ENCODE data around the gene PAMR1. TPM values are rescaled to one million over a fixed set of nuclear protein-coding genes. Genes with fewer than 3 reads are reported as not detected.

PAMR1 gene
- total RNA-seq, 1 experiment from 2014 or later, result not detected

DNA sequence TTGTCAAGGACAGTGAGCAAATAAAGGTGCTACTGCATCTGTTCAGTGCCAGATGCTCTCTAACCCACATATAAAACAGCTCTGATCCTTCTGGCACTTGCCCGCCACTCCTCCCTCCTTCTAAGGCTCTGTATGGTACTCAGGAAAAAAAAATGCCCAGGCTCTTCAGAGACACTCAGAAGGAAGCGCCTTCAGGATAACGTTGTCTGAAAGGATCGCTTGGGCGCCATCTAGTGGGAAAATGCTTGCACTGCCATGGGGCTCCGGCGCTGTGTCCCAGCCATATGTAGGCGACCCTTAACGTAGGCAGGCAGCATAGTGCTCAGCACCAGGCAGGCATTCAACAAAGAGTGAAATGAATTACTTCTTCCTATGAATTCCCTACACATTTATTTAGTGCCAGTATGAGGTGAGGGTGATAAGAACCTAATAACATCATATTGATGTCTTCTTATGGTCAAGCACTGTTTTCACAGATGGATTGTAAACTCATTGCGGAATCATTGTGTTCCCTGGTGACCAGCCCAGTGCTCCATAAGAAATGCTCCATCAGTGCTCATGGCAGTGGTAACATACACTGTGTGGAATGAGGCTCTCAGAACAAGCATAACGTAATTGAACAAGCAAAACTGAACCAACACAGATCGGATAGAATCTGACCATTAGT lies 39.6 kb downstream of the PAMR1 start:
- Histone ChIP-seq H3K9me3 (peaks cover 31% of the 10 kb centered on the region), H3K36me3 (no peaks in the 10 kb centered on the region), H3K4me3 (no peak overlapping the region), H3K27me3 (no peaks in the 10 kb centered on the region)
- peak; percentile 73 for DNase-seq

DNA sequence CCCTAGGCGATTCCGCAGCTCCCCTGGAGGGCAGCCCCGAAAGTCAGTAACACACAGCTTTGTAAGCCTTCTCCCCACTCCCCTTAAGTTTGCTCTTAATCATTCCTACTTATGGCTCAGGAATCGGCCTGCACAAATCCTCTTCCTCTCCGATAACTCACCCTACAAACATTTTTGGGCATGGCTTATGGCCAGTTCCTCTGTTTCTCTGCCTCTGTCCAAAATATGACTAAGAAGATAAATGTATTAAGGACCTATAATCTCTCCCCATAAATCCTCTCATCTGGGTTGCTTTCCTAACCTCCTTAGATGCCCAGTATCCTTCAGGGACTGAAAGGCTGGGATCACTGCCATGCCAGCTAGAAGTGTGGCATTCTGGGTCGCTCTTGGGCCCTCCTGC lies 41.0 kb downstream of the PAMR1 start:
- Histone ChIP-seq H3K4me3 (no peak overlapping the region), H3K36me3 (no peaks in the 10 kb centered on the region), H3K9me3 (peaks cover 32% of the 10 kb centered on the region), H3K27me3 (no peaks in the 10 kb centered on the region)
- DNase-seq, result peak; percentile 83

DNA sequence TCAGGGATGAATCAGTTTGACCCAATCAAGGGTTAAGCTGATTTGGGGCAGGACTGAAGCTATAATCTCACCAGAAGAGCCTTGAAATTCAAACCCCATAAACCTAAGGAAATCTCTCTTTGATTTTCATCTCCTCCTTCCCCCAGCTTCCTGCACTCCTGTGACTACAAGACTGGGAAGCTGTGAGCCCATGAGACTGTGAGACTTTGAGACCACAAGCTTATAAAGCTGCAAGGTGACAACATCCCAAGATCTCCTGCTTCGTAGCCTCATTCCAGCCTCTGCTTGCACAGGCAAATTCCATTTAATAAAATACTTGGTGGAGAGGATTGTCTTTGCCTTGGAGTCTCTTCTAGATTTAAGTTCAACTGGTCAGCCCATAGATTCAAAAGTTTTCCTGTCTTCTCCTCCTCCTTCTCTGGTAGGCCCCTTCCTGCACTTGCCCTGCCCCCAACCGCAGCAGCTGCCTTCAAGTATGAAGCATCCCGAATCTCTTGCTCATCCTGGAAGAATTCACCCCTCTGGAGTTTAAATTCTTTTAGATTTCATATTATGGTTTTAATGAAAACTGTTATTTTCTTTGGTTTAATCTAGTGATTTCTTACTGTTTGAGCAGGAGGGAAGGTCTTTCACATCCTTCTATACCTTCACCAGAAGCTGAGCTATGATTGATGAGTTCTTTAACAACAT lies 42.1 kb downstream of the PAMR1 start:
- Histone ChIP-seq H3K27me3 (no peaks in the 10 kb centered on the region), H3K4me3 (no peak overlapping the region)
- peak; percentile 21 for DNase-seq

DNA sequence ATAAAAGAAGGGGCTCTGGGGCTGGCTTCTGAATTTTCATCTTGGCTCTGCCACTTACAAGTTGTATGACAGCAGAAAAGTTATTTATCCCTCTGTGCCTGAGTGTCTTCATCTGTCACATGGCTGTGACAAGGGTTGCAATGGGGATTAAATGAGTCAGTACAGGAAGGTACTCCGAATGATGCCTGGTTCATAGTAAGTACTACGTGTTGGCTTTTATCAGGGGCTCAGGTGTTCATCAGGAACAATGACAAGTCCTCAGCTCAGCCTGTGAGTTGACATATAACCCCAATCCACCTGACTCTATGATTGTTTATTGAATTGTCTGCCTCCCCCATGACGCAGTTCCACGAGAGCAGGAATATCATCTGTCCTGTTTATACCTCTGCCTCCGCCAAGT lies 45.7 kb downstream of the PAMR1 start:
- Histone ChIP-seq H3K9me3 (peaks cover 32% of the 10 kb centered on the region), H3K36me3 (no peaks in the 10 kb centered on the region), H3K4me3 (no peak overlapping the region), H3K27me3 (no peaks in the 10 kb centered on the region)
- DNase-seq, result no peak

More for the DNA sequence above, 42.1 kb downstream of the PAMR1 start:
- H3K36me3 ChIP-seq, result no peaks in the 10 kb centered on the region
- H3K9me3 ChIP-seq, result peaks cover 32% of the 10 kb centered on the region

DNA sequence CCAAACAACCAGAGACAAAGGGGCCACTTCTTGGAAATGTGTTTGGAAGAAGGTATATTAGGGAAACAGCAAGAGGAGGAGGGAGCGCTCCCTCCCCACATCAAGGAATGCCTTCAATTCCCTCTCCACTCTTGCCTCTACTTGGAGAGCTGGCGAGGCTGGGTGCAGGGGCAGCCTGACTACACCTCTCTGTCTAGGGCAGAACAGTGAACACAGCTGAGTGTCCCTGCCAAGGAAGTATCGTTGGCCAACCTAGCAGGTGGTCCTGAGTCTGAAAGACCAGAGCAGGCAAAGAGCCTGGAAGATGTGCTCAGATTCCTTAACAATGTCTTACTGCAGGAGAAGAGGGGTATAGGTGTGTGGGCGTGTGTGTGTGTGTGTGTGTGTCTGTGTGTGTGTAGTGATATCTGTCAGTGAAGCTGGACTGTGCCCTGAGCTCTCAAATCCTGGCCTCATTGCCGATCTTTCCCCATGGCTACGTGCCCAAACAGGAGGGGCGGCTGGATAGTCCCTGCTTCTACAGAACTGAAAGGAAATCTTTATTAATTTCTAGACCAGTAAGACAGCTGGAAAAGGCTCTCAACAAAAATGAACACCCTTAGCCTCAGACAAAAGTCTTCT lies 46.8 kb downstream of the PAMR1 start:
- Histone ChIP-seq H3K9me3 (peaks cover 25% of the 10 kb centered on the region), H3K27me3 (no peaks in the 10 kb centered on the region), H3K36me3 (no peaks in the 10 kb centered on the region), H3K4me3 (no peak overlapping the region)
- peak; percentile 9 for DNase-seq

DNA sequence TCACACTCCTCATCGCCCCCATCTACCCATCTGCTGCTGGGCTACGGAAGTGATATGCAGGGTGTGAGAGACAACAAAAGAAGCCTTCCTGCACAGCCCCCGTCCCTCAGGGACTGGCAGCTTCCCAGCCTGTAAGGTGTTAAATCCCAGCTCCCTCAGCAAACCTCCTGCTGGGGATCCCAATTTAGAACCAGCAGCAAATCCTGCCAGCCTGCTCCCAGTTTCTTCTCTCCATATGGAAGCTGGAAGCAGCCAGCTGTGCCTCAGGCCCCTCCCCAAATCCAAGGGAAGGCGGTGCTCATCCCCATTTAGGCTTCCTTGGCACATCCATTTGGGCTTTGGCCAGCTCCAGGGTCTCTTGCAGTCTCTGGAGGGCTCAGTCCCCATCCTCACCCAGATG lies 47.5 kb downstream of the PAMR1 start:
- peaks cover 20% of the 10 kb centered on the region for H3K9me3 ChIP-seq
- no peak for DNase-seq
- no peaks in the 10 kb centered on the region for H3K36me3 ChIP-seq
- no peaks in the 10 kb centered on the region for H3K27me3 ChIP-seq
- H3K4me3 ChIP-seq, result no peak overlapping the region

DNA sequence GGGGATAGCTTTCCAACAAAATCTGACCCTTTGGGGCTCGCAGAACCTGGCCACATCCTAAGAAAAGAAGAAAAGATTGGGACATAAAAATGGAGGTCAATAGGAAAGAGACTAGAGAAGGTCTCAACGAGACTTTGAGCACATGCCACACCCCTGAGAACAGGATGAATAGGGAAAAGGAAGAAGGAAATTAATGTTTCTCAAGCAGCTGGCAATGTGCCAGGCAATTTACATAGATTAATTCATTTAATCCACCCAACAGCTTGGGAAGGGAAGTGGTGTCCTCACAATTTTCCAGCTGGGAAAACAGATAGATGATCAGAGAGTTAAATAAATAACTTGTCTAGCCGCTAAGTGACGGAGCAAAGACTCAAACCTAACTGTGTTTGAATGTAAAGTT lies 50.7 kb downstream of the PAMR1 start:
- no peak for DNase-seq
- Histone ChIP-seq H3K4me3 (no peak overlapping the region), H3K36me3 (no peaks in the 10 kb centered on the region), H3K27me3 (no peaks in the 10 kb centered on the region), H3K9me3 (no peaks in the 10 kb centered on the region)

DNA sequence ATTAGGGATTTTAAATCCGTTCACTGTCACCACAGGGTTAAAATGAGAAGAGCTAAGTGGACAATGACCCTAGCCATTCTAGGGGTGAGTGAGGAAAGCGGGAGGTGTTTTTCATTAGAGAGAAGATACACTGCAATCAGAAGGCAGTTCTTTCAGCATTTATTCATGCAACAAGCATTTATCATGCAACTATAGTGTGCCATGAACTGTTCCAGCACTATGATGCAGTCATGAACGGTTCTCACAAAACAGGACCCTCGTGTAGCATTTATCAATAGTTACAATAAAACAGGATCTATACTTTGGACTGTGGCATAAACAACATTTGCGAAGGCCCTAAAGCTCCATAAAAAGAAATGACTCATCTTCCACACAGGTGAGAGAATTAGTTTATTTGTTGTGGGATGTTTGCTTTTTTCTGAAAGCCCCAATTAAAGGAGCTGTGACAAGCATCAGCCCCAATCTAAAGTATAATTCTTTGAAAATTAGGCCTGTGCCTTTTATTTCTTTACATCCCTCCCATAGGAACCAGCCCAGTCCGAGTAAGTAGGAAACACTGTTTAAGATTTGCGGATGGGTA lies 51.5 kb downstream of the PAMR1 start:
- Histone ChIP-seq H3K4me3 (no peak overlapping the region), H3K27me3 (no peaks in the 10 kb centered on the region), H3K36me3 (no peaks in the 10 kb centered on the region), H3K9me3 (no peaks in the 10 kb centered on the region)
- no peak for DNase-seq

DNA sequence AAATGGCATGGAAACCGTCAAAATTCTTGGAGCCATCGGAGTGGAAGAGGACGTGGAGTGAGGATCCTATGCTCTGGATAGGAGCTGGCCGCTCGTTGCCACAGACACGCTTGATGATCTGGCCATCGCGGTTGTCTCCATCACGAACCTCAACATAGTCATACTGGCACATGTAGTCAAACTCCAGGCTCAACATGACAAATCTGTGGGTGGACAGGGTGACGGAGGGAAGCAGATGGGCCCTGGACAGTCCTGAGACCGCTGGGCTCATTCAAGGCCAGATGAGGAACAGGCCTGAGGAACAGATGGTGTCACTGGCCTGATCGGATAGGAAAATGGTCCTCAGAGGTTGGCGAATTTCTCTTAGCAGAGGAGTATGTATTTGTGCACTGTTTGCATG lies 54.8 kb downstream of the PAMR1 start:
- Histone ChIP-seq H3K27me3 (no peaks in the 10 kb centered on the region), H3K9me3 (no peaks in the 10 kb centered on the region), H3K4me3 (no peak overlapping the region), H3K36me3 (no peaks in the 10 kb centered on the region)
- no peak for DNase-seq

DNA sequence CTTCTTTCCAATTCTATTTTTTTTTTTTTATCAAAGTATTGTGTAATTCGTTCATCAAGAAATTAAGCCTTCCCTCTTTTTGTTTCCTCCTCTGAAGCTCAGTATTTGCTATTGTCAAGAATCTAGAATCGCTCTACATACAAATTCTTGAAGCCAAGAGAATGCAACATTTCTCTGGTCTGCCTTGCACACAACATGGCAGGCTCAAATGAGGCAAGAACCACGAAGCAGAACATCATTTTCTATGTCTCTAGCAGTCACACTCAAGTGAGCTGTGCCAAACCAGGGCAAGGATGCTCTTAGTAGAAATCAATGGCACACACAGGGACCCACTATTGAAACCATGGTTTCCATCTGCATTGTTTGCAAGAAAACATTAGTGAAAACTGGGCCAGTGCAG lies 59.4 kb downstream of the PAMR1 start:
- no peak for DNase-seq
- no peaks in the 10 kb centered on the region for H3K27me3 ChIP-seq
- no peak overlapping the region for H3K4me3 ChIP-seq
- no peaks in the 10 kb centered on the region for H3K36me3 ChIP-seq
- no peaks in the 10 kb centered on the region for H3K9me3 ChIP-seq

DNA sequence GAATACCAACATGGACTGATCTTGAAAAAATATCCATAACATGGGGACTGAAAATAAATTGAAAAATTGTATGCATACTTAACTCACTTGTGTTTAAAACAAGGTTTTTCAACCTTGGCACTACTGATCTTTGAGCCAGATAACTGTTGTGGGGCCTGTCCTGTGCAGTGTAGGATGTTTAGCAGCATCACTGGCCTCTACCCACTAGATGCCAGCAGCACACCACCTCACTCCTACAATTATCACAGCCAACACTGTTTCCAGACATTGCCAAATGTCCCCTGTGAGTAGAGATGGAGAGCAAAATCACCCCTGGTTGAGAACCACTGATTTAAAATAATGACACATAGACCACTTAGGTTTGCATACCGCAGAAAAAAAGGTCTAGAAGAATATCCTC lies 61.1 kb downstream of the PAMR1 start:
- Histone ChIP-seq H3K9me3 (no peaks in the 10 kb centered on the region), H3K27me3 (no peaks in the 10 kb centered on the region), H3K36me3 (no peaks in the 10 kb centered on the region), H3K4me3 (no peak overlapping the region)
- peak; percentile 13 for DNase-seq

DNA sequence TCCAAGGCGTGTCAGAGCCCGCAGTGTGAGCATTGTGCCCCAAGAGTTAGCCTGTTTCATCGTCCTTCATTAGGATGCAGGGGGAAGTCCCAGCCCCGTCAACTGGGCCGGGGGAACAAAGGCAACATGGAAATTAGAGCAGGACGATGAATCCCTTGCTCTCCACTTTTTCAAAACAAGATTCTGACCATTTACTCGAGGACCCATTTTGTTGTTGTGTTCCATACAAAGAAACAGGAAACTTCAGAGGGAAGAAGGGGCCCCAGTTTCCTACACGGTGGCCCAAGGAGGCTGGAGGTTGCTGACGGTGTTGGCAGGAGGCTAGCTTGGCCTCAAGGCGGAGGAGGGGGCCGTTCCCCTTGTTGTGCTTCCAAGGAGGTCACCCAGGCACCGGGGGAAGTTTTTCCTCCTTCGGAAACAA lies 62.1 kb downstream of the PAMR1 start:
- Histone ChIP-seq H3K27me3 (no peaks in the 10 kb centered on the region), H3K9me3 (no peaks in the 10 kb centered on the region), H3K36me3 (no peaks in the 10 kb centered on the region), H3K4me3 (no peak overlapping the region)
- no peak for DNase-seq

DNA sequence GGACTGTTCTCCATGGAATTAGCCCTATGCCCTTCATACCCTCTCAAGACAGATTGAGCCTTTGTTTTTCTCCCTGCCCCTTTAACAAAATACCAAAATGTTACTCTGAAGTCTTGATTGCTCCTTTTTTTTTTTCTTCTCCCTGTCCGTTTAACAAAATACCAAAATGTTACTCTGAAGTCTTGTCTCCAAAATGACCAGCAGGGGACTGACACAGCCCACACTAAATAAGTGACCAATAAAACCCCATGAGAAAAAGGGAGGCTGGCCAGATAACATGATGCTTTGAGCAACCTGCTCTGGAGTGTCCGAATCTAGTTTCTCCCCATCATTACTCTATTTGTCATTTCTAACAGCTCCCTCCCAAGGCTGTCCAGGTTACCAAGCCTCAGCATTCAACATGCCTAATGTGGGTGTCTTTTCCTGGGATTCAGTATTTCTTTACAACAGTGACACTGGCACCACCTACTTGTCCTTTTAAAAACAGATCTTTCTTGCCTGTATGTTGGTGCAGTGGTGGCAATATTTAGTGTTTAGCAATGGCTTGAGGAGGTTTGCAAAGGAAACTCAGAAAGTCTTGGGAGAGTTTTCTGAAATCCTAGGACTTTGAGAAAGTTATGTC lies 63.4 kb downstream of the PAMR1 start:
- no peak for DNase-seq
- H3K36me3 ChIP-seq, result no peaks in the 10 kb centered on the region
- H3K27me3 ChIP-seq, result no peaks in the 10 kb centered on the region; the same call in 1 of the 2 replicates
- H3K9me3 ChIP-seq, result no peaks in the 10 kb centered on the region
- no peak overlapping the region for H3K4me3 ChIP-seq

DNA sequence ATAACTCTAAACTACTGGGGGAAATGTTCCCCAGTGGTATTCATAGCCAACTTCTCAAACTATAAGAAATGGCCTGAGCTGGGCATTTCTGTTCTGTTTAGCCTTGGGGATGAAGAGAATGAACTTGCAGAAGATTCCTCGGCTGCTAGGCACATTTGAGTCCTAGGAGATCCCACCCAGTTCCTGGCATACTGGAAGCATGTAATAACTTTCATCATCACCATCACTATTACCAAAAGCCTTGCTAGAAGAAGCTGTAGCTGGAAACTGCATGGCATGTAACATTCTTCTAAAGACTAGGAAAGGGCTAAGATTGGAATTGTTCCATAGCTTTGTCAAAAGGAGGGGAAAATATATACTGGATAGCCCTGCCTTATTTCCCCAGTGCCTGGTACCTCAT lies 65.9 kb downstream of the PAMR1 start:
- DNase-seq, result no peak
- H3K27me3 ChIP-seq, result peaks cover 10% of the 10 kb centered on the region
- no peaks in the 10 kb centered on the region for H3K36me3 ChIP-seq
- no peak overlapping the region for H3K4me3 ChIP-seq
- H3K9me3 ChIP-seq, result no peaks in the 10 kb centered on the region; the same call in 1 of the 2 replicates

DNA sequence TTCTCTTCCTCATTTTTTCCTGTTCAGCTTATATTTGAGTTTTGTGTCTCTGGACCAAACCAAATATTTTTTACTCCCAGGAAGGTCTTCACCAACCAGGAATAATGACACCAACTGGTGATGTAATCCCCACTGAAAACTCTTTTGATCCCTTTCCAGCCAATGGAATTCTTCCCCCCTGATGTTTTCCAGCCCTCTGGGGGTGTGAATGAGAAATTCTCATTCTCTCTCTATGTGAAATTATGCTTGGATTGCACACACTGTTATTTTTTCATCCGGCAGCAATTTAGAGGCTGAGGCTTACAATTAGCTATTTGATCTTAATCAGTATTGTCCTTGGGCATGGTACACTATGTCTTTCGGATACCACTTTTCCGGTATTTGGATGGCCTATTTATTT lies 66.6 kb downstream of the PAMR1 start:
- Histone ChIP-seq H3K4me3 (no peak overlapping the region), H3K27me3 (peaks cover 10% of the 10 kb centered on the region), H3K9me3 (no peaks in the 10 kb centered on the region; the same call in 1 of the 2 replicates), H3K36me3 (no peaks in the 10 kb centered on the region)
- no peak for DNase-seq

DNA sequence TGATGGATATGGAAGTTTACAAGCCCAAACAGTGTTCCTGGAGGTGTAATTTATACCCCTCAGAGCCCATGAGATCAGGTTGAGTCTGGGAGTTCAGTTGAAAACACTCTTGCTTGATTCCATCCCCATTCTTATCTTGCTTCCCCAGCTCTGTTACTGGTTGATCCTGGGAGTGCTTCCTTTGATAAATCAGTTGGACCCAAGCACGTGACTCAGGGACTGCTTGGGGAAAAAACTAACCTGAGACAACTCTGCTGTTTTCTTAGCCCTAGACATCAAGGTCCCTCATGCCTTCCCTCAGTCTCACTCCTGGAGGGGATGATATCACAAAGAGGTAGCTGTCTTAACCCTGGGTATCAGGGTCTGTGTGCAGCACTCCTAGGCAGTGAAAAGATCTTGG lies 71.1 kb downstream of the PAMR1 start:
- H3K36me3 ChIP-seq, result no peaks in the 10 kb centered on the region

More for the DNA sequence above, 71.1 kb downstream of the PAMR1 start:
- peaks cover 10% of the 10 kb centered on the region for H3K27me3 ChIP-seq
- DNase-seq, result no peak
- no peak overlapping the region for H3K4me3 ChIP-seq
- H3K9me3 ChIP-seq, result peaks cover 5% of the 10 kb centered on the region; the same call in 1 of the 2 replicates

Measured in MG63 (cell line).